ENCODE results near the gene SHCBP1L. TPM values are rescaled to one million over a fixed set of nuclear protein-coding genes. Genes with fewer than 3 reads are reported as not detected.
"Not testable (repeated sequence)": the region's sequence is repeated elsewhere in the genome, so short reads cannot be mapped to it uniquely, and the experiment has no call there.

Gene SHCBP1L
- total RNA-seq, 1 donor from 2014 or later = not detected

- FAIRE-seq (no peak), DNase-seq (ENCODE audit: low spot score in 2 of 2) (no peak)
Measured at GRCh38 chr1:182965861-182966260, 12.9 kb upstream of the SHCBP1L start.

GRCh38 chr1:182965096-182965495, 12.1 kb upstream of the SHCBP1L start:
- FAIRE-seq = no peak
- DNase-seq (ENCODE audit: low spot score in 2 of 2) = no peak

- FAIRE-seq (peak; percentile 28), DNase-seq (ENCODE audit: low spot score in 2 of 2) (peak; percentile 58 to 77)
Measured at GRCh38 chr1:182962554-182963115, 9.7 kb upstream of the SHCBP1L start.

- no peak for DNase-seq (ENCODE audit: low spot score in 2 of 2)
- FAIRE-seq = no peak
Measured at GRCh38 chr1:182960046-182960445, 7.1 kb upstream of the SHCBP1L start.

- DNase-seq (ENCODE audit: low spot score in 2 of 2) (no peak), FAIRE-seq (no peak)
Measured at GRCh38 chr1:182957902-182958395, 5.0 kb upstream of the SHCBP1L start.

GRCh38 chr1:182956708-182957365, 3.9 kb upstream of the SHCBP1L start:
- DNase-seq (ENCODE audit: low spot score in 2 of 2) (no peak), FAIRE-seq (no peak)

GRCh38 chr1:182955596-182956588, 2.9 kb upstream of the SHCBP1L start:
- FAIRE-seq = no peak
- DNase-seq (ENCODE audit: low spot score in 2 of 2) = no peak

GRCh38 chr1:182953826-182954225, 860 bp upstream of the SHCBP1L start:
- DNase-seq (ENCODE audit: low spot score in 2 of 2) = no peak
- FAIRE-seq = no peak

- not testable (repeated sequence) for FAIRE-seq; DNase-seq (ENCODE audit: low spot score in 2 of 2)
Measured at GRCh38 chr1:182943336-182943735, 9.6 kb downstream of the SHCBP1L start.

- not testable (repeated sequence) for DNase-seq (ENCODE audit: low spot score in 2 of 2); FAIRE-seq
Measured at GRCh38 chr1:182942145-182942544, 10.8 kb downstream of the SHCBP1L start.

GRCh38 chr1:182939413-182939812, 13.6 kb downstream of the SHCBP1L start:
- FAIRE-seq (no peak), DNase-seq (ENCODE audit: low spot score in 2 of 2) (no peak)

- no peak for DNase-seq (ENCODE audit: low spot score in 2 of 2)
- no peak for FAIRE-seq
Measured at GRCh38 chr1:182935716-182936115, 17.2 kb downstream of the SHCBP1L start.

GRCh38 chr1:182930985-182931384, 22.0 kb downstream of the SHCBP1L start:
- FAIRE-seq (no peak), DNase-seq (ENCODE audit: low spot score in 2 of 2) (no peak)

- no peak for FAIRE-seq
Measured at GRCh38 chr1:182927693-182928433, 25.1 kb downstream of the SHCBP1L start.

GRCh38 chr1:182925661-182926060, 27.3 kb downstream of the SHCBP1L start:
- no peak for DNase-seq (ENCODE audit: low spot score in 2 of 2)
- FAIRE-seq = no peak

More at GRCh38 chr1:182927693-182928433, 25.1 kb downstream of the SHCBP1L start:
- DNase-seq (ENCODE audit: low spot score in 2 of 2) = no peak

- DNase-seq (ENCODE audit: low spot score in 2 of 2) (no peak), FAIRE-seq (no peak)
Measured at GRCh38 chr1:182917378-182917777, 35.6 kb downstream of the SHCBP1L start.

GRCh38 chr1:182913401-182913800, 39.6 kb downstream of the SHCBP1L start:
- FAIRE-seq (no peak), DNase-seq (ENCODE audit: low spot score in 2 of 2) (no peak)

GRCh38 chr1:182910143-182910542, 42.8 kb downstream of the SHCBP1L start:
- DNase-seq (ENCODE audit: low spot score in 2 of 2) (no peak), FAIRE-seq (no peak)

- FAIRE-seq (no peak), DNase-seq (ENCODE audit: low spot score in 2 of 2) (no peak)
Measured at GRCh38 chr1:182909578-182909977, 43.4 kb downstream of the SHCBP1L start.

GRCh38 chr1:182905321-182905720, 47.6 kb downstream of the SHCBP1L start:
- no peak for FAIRE-seq
- no peak for DNase-seq (ENCODE audit: low spot score in 2 of 2)
